Activated naive CD4-positive, alpha-beta T cell treated with anti-CD3 and anti-CD28 coated beads, Interleukin-2, amount 10 ng/mL, durations not matched to agents 7 days and 5 days (primary cell): ENCODE data around the gene RMC1.

Experiments
- CTCF ChIA-PET: fragments of 350-600 bp; sonication (Branson Sonifier 250); formaldehyde crosslinking; loops from one replicate; lab custom pipeline; 2021; ENCODE audit warnings: antibody characterized with exemption; lab: Charles Lee
- DNase-seq: peaks from one replicate; pipeline ENCODE4 v3.0.0-alpha.2; 2020
- H3K27ac Mint-ChIP-seq: one replicate; pipeline ENCODE4 v1.8.0; 2021; ENCODE audit warnings: mild to moderate bottlenecking, moderate library complexity, mixed read lengths
- H3K27me3 Mint-ChIP-seq: one replicate; pipeline ENCODE4 v1.8.0; 2021; ENCODE audit warnings: mild to moderate bottlenecking, mixed read lengths
- H3K36me3 Mint-ChIP-seq: one replicate; pipeline ENCODE4 v1.8.0; 2021; ENCODE audit warnings: mixed read lengths
- H3K4me1 Mint-ChIP-seq: one replicate; pipeline ENCODE4 v1.8.0; 2021; ENCODE audit warnings: mixed read lengths
- H3K4me3 Mint-ChIP-seq: one replicate; pipeline ENCODE4 v1.8.0; 2021; ENCODE audit warnings: mild to moderate bottlenecking, moderate library complexity, mixed read lengths
- H3K9me3 Mint-ChIP-seq: one replicate; pipeline ENCODE4 v1.8.0; 2021; ENCODE audit warnings: mixed read lengths

The RMC1 gene

DNA sequence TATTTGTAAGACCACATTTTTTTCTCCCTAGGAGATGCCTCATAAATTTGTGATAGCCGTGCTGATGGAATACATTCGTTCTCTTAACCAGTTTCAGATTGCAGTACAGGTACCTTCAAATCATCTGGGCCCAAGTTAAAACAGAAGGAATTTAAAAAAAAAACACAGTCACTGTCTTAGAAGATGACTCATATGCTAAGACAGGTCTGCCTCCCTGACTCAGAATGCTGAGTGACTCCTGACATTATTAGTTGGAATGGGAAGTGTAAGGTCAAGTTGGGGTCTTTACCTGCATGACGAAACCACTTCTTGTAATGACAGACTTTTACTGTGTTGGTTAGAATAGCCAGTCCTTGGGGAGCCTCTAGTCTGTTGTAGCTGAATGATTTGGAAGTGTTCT lies 26.3 kb downstream of the RMC1 start:
- H3K4me1 Mint-ChIP-seq = no peaks in the 10 kb centered on the region
- no peak overlapping the region for H3K4me3 Mint-ChIP-seq
- peak overlapping the region; percentile 15 for H3K27ac Mint-ChIP-seq
- H3K9me3 Mint-ChIP-seq = no peaks in the 10 kb centered on the region
- peaks cover 73% of the 10 kb centered on the region for H3K36me3 Mint-ChIP-seq
- H3K27me3 Mint-ChIP-seq = no peaks in the 10 kb centered on the region
- DNase-seq = no peak
- CTCF ChIA-PET = interaction anchor here (0.7 kb wide), 1 partner anchor 13 kb away, joined by 3 read pairs; no protein-coding TSS in a partner anchor

DNA sequence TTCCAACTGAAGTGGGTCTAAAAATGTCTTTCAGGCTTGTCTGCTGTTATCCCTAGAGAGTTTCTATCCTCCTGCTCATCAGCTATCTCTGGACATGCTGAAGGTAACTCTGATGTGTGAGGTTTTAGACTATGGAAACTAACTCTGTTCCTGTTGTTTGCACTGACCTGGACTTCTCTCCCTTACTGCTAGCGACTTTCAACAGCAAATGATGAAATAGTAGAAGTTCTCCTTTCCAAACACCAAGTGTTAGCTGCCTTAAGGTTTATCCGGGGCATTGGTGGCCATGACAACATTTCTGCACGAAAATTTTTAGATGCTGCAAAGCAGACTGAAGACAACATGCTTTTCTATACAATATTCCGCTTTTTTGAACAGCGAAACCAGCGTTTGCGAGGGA lies 26.9 kb downstream of the RMC1 start:
- H3K36me3 Mint-ChIP-seq = peaks cover 77% of the 10 kb centered on the region
- H3K4me3 Mint-ChIP-seq = no peak overlapping the region
- H3K27me3 Mint-ChIP-seq = no peaks in the 10 kb centered on the region
- DNase-seq = no peak
- CTCF ChIA-PET = interaction anchor here (0.7 kb wide), 1 partner anchor 14 kb away, joined by 3 read pairs; no protein-coding TSS in a partner anchor
- no peak overlapping the region for H3K27ac Mint-ChIP-seq
- no peaks in the 10 kb centered on the region for H3K9me3 Mint-ChIP-seq
- H3K4me1 Mint-ChIP-seq = no peaks in the 10 kb centered on the region

DNA sequence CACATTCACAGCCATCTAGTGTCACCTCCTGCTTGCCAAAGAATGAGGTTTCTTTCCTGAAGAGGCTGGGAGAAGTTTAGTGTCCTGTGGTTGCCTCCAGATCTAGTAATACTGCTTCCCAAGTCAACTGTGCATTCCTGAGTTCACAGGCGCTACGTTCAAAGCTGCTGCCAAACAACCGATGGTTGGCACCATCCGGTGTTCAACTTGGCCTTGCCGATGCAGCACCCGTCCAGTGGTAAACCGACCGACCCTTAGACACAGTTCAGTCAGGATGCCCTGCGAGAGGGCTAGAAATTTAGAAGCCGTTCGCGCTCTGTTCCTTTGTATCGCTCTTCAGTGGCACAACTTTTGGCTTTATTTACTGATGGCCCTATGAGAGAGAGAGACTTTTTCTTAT lies 28.6 kb downstream of the RMC1 start:
- Mint-ChIP-seq H3K27ac (no peak overlapping the region), H3K4me1 (no peaks in the 10 kb centered on the region), H3K4me3 (no peak overlapping the region), H3K9me3 (no peaks in the 10 kb centered on the region), H3K27me3 (no peaks in the 10 kb centered on the region), H3K36me3 (peaks cover 79% of the 10 kb centered on the region)
- no peak for DNase-seq
- CTCF ChIA-PET = interaction anchor here (1.2 kb wide), 1 partner anchor 15 kb away, joined by 3 read pairs; no protein-coding TSS in a partner anchor

DNA sequence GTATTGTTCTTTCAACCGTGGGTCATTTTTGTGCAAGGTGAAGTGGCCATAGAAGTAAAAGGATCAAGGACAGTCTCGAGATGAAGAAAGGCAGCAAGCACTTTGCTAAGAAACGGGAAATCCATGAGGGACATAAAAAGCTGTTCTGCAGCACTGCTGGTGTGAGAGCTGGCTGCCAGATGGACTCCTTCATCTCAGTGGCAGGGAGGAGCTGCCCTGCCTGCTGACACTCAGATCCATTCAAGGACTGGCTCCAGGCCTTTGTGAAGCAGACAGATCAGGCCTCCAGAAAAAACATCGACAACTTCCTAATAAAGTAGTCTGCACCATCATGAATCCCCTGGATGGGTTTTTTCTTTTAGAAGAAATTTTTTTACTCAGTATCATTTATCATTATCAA lies 29.5 kb downstream of the RMC1 start:
- no peak for DNase-seq
- Mint-ChIP-seq H3K36me3 (peaks cover 78% of the 10 kb centered on the region), H3K4me3 (no peak overlapping the region), H3K27me3 (no peaks in the 10 kb centered on the region), H3K27ac (peak overlapping the region; percentile 8), H3K9me3 (no peaks in the 10 kb centered on the region), H3K4me1 (no peaks in the 10 kb centered on the region)
- CTCF ChIA-PET = no interaction called here

DNA sequence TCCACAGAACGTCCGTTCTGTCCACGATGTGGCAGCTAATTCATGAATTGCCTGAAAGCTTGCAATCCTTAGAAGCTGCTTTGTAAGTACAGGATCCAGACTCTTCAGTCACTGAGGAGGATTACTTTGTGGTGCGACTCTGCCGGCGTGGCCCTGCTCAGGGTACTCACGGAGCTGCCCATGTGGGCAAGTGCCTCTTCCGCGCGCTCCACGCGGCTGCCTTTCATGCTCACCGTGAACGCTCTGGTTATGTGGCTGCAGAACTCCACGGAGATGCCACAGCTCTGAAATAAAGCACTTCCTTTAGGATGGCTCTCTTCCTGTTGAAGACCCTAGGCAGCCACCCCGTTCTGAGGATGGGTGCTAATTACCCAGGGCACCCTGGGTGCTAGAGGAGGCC lies 31.0 kb downstream of the RMC1 start:
- Mint-ChIP-seq H3K27ac (no peak overlapping the region), H3K36me3 (peaks cover 81% of the 10 kb centered on the region)

DNA sequence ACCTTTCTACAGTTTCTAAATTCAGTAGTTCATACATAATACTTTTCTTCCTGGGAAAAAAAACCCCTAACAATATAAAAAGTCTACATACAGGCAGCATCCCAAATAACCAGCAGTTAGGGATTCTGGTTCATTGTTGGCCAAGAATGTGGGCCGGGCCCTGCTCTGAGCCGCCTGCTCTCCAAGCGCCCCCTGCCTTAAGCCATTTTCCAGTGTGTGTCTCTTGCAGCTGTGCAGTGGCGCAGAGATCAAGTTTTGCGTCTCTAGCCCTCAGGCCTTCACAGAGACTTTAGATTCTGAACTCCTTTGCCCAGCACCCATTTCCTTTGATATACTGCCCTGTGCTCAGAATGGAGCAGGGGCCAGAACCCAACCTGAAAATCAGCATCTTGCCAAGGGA lies 32.9 kb downstream of the RMC1 start:
- no peak overlapping the region for H3K27ac Mint-ChIP-seq
- CTCF ChIA-PET = interaction anchor here (1.3 kb wide), 1 partner anchor 20 kb away, joined by 4 read pairs; no protein-coding TSS in a partner anchor
- no peaks in the 10 kb centered on the region for H3K27me3 Mint-ChIP-seq
- peaks cover 28% of the 10 kb centered on the region for H3K4me1 Mint-ChIP-seq
- no peak for DNase-seq
- H3K9me3 Mint-ChIP-seq = no peaks in the 10 kb centered on the region
- H3K36me3 Mint-ChIP-seq = peaks cover 76% of the 10 kb centered on the region
- H3K4me3 Mint-ChIP-seq = no peak overlapping the region

More for the DNA sequence above, 31.0 kb downstream of the RMC1 start:
- CTCF ChIA-PET = interaction anchor here (1.0 kb wide), 1 partner anchor 18 kb away, joined by 3 read pairs; no protein-coding TSS in a partner anchor
- H3K27me3 Mint-ChIP-seq = no peaks in the 10 kb centered on the region
- H3K4me1 Mint-ChIP-seq = peaks cover 9% of the 10 kb centered on the region
- DNase-seq = no peak
- no peak overlapping the region for H3K4me3 Mint-ChIP-seq
- H3K9me3 Mint-ChIP-seq = no peaks in the 10 kb centered on the region

DNA sequence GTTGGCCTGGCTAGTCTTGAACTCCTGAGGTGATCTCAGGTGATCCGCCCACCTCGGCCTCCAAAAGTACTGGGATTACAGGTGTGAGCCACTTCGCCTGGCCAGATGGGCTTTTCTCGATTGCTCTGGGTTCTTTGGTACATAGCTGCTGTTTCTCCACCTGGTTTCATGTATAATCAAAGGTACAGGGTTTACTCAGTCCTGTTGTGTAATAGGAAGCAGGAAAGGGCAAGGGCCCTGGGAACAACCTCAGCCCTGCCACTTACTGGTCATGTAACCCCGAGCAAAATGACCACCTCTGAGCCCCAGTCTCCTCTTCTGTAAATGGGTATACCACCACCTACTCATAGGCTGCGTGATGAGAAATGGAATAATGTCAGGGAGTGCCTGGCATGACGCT lies 34.0 kb downstream of the RMC1 start:
- Mint-ChIP-seq H3K27ac (no peak overlapping the region), H3K36me3 (peaks cover 74% of the 10 kb centered on the region), H3K4me3 (no peak overlapping the region), H3K27me3 (no peaks in the 10 kb centered on the region), H3K4me1 (peaks cover 39% of the 10 kb centered on the region), H3K9me3 (no peaks in the 10 kb centered on the region)
- no peak for DNase-seq
- CTCF ChIA-PET = no interaction called here

GRCh38 chr18:23538001-23538400 lies 34.7 kb downstream of the RMC1 start:
- H3K27me3 Mint-ChIP-seq = no peaks in the 10 kb centered on the region
- CTCF ChIA-PET = interaction anchor here (1.0 kb wide), 2 partner anchors 15 to 22 kb away, joined by 3 read pairs; no protein-coding TSS in a partner anchor
- H3K9me3 Mint-ChIP-seq = no peaks in the 10 kb centered on the region
- DNase-seq = no peak
- no peak overlapping the region for H3K27ac Mint-ChIP-seq
- peaks cover 74% of the 10 kb centered on the region for H3K36me3 Mint-ChIP-seq
- peaks cover 44% of the 10 kb centered on the region for H3K4me1 Mint-ChIP-seq
- no peak overlapping the region for H3K4me3 Mint-ChIP-seq

DNA sequence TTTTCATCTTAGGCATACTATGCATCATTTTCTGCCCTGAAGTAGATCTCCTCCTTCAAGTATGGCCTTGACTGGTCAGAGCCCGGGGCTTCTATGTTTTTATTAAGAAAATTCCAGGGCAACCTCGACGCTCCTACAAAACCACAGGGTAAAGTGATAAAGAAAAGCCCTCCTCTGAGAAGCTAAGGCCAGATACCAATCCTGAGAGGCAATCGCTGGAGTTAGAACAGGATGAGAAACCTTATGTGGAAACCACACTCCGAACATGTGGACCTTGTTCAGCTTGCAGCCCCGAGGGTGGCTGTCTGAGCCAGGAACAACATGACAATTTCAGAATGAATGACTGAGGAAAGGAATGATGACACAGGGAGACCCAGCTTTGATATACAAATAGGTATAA lies 35.6 kb downstream of the RMC1 start:
- CTCF ChIA-PET = interaction anchor here (1.0 to 2.5 kb wide), 2 partner anchors 23 to 49 kb away, joined by 3 to 8 read pairs; no protein-coding TSS in a partner anchor
- Mint-ChIP-seq H3K4me1 (peaks cover 46% of the 10 kb centered on the region), H3K4me3 (no peak overlapping the region), H3K36me3 (peaks cover 75% of the 10 kb centered on the region), H3K27me3 (no peaks in the 10 kb centered on the region), H3K9me3 (no peaks in the 10 kb centered on the region), H3K27ac (peak overlapping the region; percentile 4)
- no peak for DNase-seq

DNA sequence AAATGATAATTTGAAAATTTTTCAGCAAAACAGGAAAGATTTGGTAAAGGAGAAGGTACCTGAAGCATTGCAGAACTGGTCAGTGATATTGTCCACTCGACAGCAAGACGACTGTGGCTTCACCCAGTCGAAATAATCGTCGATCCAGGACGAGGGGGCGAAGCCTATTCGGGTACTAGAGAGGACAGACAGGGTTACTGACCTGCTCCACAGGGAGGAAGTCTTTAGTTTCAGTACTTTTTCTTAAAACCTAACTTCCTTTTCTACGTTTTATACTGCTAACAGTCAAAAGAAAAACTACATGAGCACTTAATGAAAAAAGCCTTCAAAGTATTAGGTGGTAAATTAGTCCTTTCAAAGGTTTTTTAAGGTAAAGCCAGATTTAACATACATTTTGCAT lies 36.0 kb downstream of the RMC1 start:
- no peaks in the 10 kb centered on the region for H3K9me3 Mint-ChIP-seq
- H3K27ac Mint-ChIP-seq = peak overlapping the region; percentile 90
- no peaks in the 10 kb centered on the region for H3K27me3 Mint-ChIP-seq
- DNase-seq = no peak
- H3K36me3 Mint-ChIP-seq = peaks cover 76% of the 10 kb centered on the region
- H3K4me3 Mint-ChIP-seq = no peak overlapping the region
- peaks cover 46% of the 10 kb centered on the region for H3K4me1 Mint-ChIP-seq
- CTCF ChIA-PET = interaction anchor here (1.0 to 2.5 kb wide), 3 partner anchors 23 to 49 kb away, joined by 3 to 13 read pairs (median 8); no protein-coding TSS in a partner anchor

- no peak for DNase-seq
- Mint-ChIP-seq H3K27ac (peak overlapping the region; percentile 90), H3K9me3 (no peaks in the 10 kb centered on the region), H3K27me3 (no peaks in the 10 kb centered on the region), H3K4me1 (peaks cover 46% of the 10 kb centered on the region), H3K36me3 (peaks cover 75% of the 10 kb centered on the region), H3K4me3 (peak overlapping the region; percentile 57)
- CTCF ChIA-PET = interaction anchor here (0.9 to 2.5 kb wide), 7 partner anchors 9 to 163 kb away, joined by 3 to 13 read pairs (median 5); no protein-coding TSS in a partner anchor
Measured at GRCh38 chr18:23539911-23540525, 36.7 kb downstream of the RMC1 start.

DNA sequence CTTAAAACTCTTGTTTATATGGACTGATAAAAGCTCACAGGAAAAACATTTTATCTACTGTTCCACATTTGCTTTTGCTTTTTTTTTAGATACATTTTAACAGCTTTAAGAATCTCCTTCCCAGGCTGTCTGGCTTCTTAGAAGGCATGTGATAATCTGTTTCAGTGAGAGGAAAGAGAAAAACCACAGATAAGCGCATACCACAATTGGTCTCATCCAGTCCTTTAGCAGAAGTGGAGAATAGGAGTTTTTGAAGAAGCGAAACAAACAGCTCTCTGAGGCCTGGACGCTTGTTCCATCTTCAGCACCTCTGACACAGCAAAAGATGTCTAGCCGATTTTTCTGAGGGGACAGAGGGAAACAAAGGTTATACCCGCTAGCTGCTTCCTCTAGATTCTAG lies 37.6 kb downstream of the RMC1 start:
- H3K4me1 Mint-ChIP-seq = peaks cover 46% of the 10 kb centered on the region
- CTCF ChIA-PET = interaction anchor here (0.9 to 2.5 kb wide), 7 partner anchors 10 to 162 kb away, joined by 3 to 13 read pairs (median 5); no protein-coding TSS in a partner anchor
- H3K27me3 Mint-ChIP-seq = no peaks in the 10 kb centered on the region
- H3K36me3 Mint-ChIP-seq = peaks cover 72% of the 10 kb centered on the region
- no peaks in the 10 kb centered on the region for H3K9me3 Mint-ChIP-seq
- H3K4me3 Mint-ChIP-seq = peak overlapping the region; percentile 57
- DNase-seq = peak; percentile 43
- H3K27ac Mint-ChIP-seq = peak overlapping the region; percentile 90

DNA sequence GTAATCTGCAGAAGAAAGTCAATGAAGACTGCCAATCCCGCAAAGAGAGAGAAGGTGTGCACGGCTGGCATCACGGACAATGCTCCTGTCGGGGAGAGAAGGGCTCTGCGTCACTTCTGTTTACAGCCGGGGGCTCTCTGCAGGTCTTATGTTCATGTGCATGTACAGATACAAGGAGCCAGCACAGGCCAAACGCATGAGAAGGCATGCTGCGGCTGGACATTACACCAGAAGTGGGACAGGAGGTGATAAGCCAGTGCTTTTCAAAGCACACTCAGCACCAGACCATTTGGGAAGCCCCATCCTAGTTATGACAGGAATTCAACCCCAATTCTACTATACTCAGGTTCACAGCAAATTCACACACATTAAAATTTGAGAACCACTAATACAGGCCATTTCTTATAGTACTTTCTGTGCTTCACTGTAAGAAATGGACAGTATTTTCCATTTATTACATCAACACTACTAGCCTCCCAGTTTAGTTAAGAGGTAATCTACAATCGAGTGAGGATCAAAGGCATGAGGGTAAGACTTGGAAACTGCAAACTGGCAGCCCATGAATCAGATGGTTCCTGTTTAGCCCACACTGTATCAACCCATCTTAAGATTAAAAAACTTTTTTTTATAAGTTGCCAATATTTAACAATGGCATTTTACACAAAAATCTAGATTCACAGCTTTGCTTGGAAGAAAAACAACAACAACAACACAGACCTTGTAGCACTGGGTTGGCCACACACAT lies 38.2 kb downstream of the RMC1 start:
- H3K4me1 Mint-ChIP-seq = peaks cover 49% of the 10 kb centered on the region
- CTCF ChIA-PET = interaction anchor here (0.9 to 2.5 kb wide), 4 partner anchors 22 to 46 kb away, joined by 3 to 13 read pairs (median 6); no protein-coding TSS in a partner anchor
- DNase-seq = no peak
- peak overlapping the region; percentile 57 for H3K4me3 Mint-ChIP-seq
- H3K27ac Mint-ChIP-seq = peak overlapping the region; percentile 90
- no peaks in the 10 kb centered on the region for H3K9me3 Mint-ChIP-seq
- H3K36me3 Mint-ChIP-seq = peaks cover 68% of the 10 kb centered on the region
- H3K27me3 Mint-ChIP-seq = no peaks in the 10 kb centered on the region

GRCh38 chr18:23542461-23542860 lies 39.1 kb downstream of the RMC1 start:
- Mint-ChIP-seq H3K27ac (no peak overlapping the region), H3K4me1 (peaks cover 49% of the 10 kb centered on the region), H3K9me3 (no peaks in the 10 kb centered on the region), H3K36me3 (peaks cover 67% of the 10 kb centered on the region), H3K27me3 (no peaks in the 10 kb centered on the region), H3K4me3 (no peak overlapping the region)
- no peak for DNase-seq
- CTCF ChIA-PET = no interaction called here
